ENCODE results near the gene AR.

Gene AR, protein sequence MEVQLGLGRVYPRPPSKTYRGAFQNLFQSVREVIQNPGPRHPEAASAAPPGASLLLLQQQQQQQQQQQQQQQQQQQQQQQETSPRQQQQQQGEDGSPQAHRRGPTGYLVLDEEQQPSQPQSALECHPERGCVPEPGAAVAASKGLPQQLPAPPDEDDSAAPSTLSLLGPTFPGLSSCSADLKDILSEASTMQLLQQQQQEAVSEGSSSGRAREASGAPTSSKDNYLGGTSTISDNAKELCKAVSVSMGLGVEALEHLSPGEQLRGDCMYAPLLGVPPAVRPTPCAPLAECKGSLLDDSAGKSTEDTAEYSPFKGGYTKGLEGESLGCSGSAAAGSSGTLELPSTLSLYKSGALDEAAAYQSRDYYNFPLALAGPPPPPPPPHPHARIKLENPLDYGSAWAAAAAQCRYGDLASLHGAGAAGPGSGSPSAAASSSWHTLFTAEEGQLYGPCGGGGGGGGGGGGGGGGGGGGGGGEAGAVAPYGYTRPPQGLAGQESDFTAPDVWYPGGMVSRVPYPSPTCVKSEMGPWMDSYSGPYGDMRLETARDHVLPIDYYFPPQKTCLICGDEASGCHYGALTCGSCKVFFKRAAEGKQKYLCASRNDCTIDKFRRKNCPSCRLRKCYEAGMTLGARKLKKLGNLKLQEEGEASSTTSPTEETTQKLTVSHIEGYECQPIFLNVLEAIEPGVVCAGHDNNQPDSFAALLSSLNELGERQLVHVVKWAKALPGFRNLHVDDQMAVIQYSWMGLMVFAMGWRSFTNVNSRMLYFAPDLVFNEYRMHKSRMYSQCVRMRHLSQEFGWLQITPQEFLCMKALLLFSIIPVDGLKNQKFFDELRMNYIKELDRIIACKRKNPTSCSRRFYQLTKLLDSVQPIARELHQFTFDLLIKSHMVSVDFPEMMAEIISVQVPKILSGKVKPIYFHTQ

GRCh38 chrX:67543818-67544217 lies at the start of gene AR:
TSS of gene AR (plus strand) at chrX:67544021. CDS start at chrX:67545147, 1,126 bp downstream.
- DNase-seq (ENCODE audit: low read depth, low spot score): no peak

DNA sequence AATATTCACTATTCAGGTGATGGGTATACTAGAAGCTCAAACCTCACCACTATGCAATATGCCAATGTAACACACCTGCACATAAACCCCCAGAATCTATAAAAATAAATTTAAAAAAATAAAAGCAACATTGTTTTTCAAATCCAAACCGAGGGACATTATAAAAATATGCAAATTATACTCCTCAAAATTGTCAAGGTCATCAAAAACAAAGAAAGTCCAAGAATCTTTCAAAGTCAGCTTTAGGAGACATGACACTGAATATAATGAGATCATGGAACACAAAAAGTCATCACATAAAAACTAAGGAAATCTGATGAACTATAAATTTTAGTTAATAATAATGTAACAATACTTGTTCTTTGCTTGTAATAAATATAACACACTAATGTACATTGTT lies 43.2 kb upstream of the AR start:
- no peak for DNase-seq (ENCODE audit: low read depth, low spot score)

- no peak for DNase-seq (ENCODE audit: low read depth, low spot score)
Observed at GRCh38 chrX:67503004-67503403, 40.8 kb upstream of the AR start.

DNA sequence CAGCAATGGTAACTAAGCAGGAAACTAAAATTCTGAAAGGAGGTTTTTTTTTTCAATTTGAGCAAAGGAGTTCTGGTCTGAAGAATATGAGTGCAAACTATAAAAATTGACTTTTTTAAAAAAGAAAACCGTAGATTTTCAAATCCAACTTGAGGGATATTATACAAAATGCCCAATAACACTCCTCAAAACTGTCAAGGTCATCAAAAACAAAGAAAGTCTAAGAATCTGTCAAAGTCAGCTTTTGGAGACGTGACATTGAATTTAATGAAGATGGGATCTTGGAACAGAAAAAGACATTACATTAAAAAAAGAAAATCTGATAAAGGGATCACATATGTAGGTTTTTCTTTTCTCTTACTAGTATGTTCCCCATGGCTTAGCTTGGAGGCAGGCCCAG lies 40.4 kb upstream of the AR start:
- DNase-seq (ENCODE audit: low read depth, low spot score): no peak

- DNase-seq (ENCODE audit: low read depth, low spot score): no peak
Observed at GRCh38 chrX:67520671-67521070, 23.1 kb upstream of the AR start.

DNA sequence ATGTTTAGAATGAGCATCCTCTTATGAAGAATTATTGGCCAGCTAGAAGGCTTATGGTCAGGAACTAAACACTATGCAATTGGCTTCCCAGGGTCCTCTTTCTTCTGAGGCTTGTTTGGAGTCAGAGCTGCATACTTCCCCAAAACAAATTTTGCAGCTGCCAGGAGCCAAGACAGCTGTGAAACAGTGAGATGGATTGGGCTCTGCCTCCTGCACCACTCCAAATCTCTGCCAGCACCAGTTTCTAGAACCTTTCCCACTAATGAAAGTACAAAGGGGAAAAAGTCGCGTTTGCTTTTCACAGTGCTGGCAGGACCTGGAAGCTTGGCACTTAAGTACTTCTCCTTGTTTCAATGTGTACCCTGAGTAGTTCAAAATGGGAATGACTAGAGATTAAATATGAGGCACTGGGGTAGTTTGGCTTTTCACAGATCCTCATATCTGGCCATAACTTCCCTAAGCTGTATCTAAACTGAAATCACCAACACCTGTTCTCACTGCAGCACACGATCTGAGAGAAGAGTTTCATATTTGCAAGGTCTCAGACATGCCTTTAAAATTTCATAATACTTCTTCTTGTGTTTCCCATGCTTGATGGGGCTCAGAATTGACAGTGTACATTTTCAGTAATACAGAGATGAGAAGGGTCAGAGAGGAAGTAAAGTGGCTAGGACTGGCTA lies 20.7 kb upstream of the AR start:
- DNase-seq (ENCODE audit: low read depth, low spot score): no peak

DNA sequence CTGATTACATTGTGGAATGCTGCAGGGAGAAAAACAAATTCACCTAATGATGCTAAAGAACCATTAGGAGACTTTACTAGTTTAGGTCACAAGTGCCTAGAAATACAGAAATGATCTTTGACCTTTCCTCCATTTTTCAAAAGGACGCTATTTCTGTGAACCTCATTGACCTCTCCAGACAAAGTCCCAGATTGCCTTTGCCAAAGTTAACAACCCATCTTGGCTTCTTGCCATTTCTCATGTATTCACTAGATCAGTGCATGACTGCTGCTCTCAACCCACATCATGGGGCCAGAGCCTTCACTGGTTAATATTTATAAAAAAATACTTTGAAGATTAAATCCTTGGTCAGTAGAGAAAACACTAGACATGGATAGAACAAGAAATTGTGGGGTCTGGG lies 19.9 kb upstream of the AR start:
- DNase-seq (ENCODE audit: low read depth, low spot score): no peak

GRCh38 chrX:67524428-67524827 lies 19.4 kb upstream of the AR start:
- DNase-seq (ENCODE audit: low read depth, low spot score): no peak

- DNase-seq (ENCODE audit: low read depth, low spot score): no peak
Observed at GRCh38 chrX:67524950-67525691, 18.7 kb upstream of the AR start.

- DNase-seq (ENCODE audit: low read depth, low spot score): no peak
Observed at GRCh38 chrX:67536564-67536963, 7.3 kb upstream of the AR start.

- no peak for DNase-seq (ENCODE audit: low read depth, low spot score)
Observed at GRCh38 chrX:67538383-67538782, 5.4 kb upstream of the AR start.

GRCh38 chrX:67544281-67545035 lies 637 bp downstream of the AR start:
- DNase-seq (ENCODE audit: low read depth, low spot score): no peak

DNA sequence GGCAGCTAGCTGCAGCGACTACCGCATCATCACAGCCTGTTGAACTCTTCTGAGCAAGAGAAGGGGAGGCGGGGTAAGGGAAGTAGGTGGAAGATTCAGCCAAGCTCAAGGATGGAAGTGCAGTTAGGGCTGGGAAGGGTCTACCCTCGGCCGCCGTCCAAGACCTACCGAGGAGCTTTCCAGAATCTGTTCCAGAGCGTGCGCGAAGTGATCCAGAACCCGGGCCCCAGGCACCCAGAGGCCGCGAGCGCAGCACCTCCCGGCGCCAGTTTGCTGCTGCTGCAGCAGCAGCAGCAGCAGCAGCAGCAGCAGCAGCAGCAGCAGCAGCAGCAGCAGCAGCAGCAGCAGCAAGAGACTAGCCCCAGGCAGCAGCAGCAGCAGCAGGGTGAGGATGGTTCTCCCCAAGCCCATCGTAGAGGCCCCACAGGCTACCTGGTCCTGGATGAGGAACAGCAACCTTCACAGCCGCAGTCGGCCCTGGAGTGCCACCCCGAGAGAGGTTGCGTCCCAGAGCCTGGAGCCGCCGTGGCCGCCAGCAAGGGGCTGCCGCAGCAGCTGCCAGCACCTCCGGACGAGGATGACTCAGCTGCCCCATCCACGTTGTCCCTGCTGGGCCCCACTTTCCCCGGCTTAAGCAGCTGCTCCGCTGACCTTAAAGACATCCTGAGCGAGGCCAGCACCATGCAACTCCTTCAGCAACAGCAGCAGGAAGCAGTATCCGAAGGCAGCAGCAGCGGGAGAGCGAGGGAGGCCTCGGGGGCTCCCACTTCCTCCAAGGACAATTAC lies 1.4 kb downstream of the AR start:
- DNase-seq (ENCODE audit: low read depth, low spot score): no peak

DNA sequence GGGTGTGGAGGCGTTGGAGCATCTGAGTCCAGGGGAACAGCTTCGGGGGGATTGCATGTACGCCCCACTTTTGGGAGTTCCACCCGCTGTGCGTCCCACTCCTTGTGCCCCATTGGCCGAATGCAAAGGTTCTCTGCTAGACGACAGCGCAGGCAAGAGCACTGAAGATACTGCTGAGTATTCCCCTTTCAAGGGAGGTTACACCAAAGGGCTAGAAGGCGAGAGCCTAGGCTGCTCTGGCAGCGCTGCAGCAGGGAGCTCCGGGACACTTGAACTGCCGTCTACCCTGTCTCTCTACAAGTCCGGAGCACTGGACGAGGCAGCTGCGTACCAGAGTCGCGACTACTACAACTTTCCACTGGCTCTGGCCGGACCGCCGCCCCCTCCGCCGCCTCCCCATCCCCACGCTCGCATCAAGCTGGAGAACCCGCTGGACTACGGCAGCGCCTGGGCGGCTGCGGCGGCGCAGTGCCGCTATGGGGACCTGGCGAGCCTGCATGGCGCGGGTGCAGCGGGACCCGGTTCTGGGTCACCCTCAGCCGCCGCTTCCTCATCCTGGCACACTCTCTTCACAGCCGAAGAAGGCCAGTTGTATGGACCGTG lies 2.2 kb downstream of the AR start:
- no peak for DNase-seq (ENCODE audit: low read depth, low spot score)

GRCh38 chrX:67546496-67547423 lies 2.9 kb downstream of the AR start:
- no peak for DNase-seq (ENCODE audit: low read depth, low spot score)

GRCh38 chrX:67555578-67556203 lies 11.9 kb downstream of the AR start:
- no peak for DNase-seq (ENCODE audit: low read depth, low spot score)

DNA sequence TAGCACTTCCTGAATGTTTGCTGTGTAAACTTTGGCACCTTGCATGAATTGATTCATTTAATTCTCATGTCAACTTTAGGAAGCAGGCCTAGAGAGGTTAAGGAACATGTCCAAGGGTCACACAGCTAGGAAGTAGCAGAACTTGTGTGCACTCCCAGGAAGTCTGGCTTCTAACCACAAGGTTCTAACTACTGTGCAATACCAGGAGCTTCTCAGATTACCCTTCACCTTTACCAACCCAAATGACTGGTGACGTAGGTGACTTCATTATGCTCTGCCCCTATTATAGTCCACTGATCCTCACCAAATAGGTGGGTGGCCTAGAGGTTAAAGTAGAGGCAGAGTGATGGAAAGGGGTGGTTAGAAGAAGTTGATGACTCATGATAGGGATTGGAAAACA lies 14.4 kb downstream of the AR start:
- DNase-seq (ENCODE audit: low read depth, low spot score): no peak

All from activated CD4-positive, CD25-positive, alpha-beta regulatory T cell treated with anti-CD3 and anti-CD28 coated beads, Interleukin-2, amount 50 U/mL, for 16 hours (primary cell).